ENCODE measurements around the gene RTCA.
"Not testable (repeated sequence)": the region's sequence is repeated elsewhere in the genome, so short reads cannot be mapped to it uniquely, and the experiment has no call there.

- TF ChIP-seq CTCF (IDR thresholded peaks at IDR 0.05); CBX2 (IDR thresholded peaks at IDR 0.05; ENCODE audit: borderline replicate concordance, low read depth); CBX8 (IDR thresholded peaks at IDR 0.05): not testable (repeated sequence)
These were observed 60.3 kb downstream of the RTCA start for GRCh38 chr1:100326325-100326670.

All from A549 (cell line).